ENCODE data around the gene ZEB2.

ZEB2 gene

DNA sequence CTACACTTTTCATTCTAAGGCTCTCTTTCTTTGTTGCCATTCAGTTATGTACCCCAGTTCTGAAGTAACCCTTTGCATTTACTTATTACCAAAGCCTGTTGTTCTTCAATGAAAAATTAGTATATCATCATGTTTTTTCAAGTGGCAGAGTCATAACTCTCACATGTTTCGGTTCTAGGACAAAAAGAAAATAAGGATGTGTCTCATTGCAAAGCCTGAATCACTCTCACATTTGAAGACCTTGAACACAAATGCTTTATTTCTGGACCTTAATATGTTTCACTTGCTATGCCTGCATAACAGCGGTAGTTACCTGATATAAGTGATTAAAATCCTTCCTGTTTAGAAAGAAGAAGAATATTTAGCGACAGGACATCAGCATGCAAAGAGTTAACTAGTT is 49.1 kb downstream of the ZEB2 start:
- no peak for DNase-seq (ENCODE audit: low spot score)

GRCh38 chr2:144470334-144470733 is 49.6 kb downstream of the ZEB2 start:
- DNase-seq (ENCODE audit: low spot score) = no peak

DNA sequence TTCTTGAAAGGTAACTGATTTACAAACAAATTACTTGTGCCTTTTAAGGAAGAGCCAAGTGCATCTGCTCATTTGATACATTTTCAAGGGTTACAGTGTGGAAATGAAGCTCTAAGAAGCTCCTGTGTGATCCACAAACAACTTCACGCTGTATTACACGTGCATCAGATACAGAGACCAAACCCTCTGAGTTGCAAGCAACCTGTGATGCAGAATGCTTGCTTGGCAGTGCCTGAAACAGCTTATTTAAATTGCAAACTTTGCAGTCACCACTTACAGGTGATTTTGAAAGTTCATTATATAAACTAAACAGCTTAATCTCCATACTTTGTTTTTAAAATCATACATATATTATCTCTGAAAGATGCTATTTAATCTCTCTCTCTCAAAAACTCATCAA is 50.1 kb downstream of the ZEB2 start:
- no peak for DNase-seq (ENCODE audit: low spot score)

- no peak for DNase-seq (ENCODE audit: low spot score)
Observed at GRCh38 chr2:144468823-144469595, 50.9 kb downstream of the ZEB2 start.

DNA sequence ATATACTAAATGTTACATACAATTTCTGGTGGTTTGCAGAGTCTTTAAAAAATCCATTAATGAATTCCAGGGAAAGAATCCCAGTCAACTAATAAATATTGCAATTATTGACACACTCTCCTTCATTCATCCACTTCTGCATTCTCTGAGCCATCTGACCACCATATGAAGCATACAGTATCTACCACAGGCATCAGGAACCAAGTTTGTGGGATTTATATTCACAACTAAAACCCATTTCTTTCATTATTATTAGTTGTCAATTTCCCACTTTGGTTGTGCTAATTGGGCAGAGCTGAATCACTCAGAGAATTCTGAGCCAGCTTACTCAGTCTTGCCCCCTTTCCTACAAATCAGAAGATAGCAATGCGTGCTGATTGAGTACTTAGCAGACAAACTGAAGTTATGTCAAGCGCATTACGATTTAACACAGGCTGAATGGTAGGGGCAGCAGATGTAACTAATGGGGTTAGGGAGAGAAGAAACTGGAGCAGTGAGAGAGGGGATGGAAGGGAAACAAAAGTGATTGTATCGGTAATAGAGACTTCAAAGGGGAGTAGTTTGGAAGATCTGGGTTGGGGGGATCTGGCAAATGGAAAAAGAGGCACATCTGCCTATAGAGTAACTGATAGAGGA is 52.3 kb downstream of the ZEB2 start:
- DNase-seq (ENCODE audit: low spot score) = no peak

DNA sequence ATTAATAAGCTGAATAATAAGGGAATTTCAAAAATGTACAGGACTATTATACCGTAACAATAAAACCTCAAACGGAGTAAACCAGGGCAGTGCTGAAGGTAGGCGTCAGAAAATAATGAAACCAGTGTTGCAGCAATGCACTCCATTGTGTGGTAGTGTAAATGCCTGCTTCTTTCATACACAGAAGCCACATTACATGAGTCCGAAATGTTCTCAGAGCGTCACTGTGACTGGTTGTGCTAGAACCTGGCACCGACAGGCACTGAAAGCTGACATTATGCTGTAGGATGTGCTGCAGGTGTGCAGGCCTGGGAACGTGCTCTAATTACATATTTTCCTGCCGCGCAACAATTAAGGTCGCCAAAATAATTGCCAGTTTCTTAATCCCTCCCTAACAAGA is 53.3 kb downstream of the ZEB2 start:
- DNase-seq (ENCODE audit: low spot score) = no peak

- DNase-seq (ENCODE audit: low spot score) = no peak
Observed at GRCh38 chr2:144465749-144466148, 54.2 kb downstream of the ZEB2 start.

- no peak for DNase-seq (ENCODE audit: low spot score)
Observed at GRCh38 chr2:144464730-144465129, 55.2 kb downstream of the ZEB2 start.

- DNase-seq (ENCODE audit: low spot score) = no peak
Observed at GRCh38 chr2:144463266-144463665, 56.7 kb downstream of the ZEB2 start.

DNA sequence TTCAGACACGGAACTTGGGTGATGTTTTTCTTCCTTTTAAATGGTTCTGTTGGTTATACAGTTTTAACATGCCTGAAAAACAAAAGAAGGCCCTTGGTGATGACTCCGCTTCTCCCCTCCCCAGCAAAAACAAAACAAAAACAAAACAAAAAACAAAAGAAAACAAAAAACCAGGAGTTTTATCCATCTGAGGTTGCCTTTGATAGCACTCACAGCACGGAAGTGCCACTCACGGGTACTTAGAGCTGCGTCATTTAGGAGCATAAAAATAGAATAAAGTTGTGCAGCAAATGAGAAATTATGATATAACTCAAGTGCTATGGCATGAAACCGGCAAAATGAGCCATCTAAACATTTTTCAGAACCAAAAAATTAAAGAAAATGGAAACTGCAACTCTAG is 57.7 kb downstream of the ZEB2 start:
- no peak for DNase-seq (ENCODE audit: low spot score)

DNA sequence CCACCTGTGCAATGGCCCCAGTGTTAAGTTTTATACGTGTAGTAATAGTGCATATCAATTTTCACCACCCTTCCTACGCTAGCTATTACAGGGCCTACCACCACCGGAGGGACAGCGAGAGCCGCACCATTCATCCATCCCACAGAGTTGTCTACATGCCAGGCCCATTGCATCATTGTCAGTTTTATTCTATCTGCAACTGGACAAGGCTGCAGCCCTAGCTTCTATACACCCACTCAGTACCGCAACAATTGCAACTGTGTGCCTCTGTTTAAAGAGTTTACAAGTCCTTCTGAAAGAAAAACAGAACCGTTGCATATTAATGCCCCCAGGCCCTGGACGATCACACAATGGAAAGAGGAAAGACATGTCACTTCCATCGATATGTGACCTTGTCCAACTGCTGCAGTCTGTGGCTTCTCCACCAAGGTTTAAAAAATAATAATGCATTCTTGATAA is 58.6 kb downstream of the ZEB2 start:
- DNase-seq (ENCODE audit: low spot score) = no peak

DNA sequence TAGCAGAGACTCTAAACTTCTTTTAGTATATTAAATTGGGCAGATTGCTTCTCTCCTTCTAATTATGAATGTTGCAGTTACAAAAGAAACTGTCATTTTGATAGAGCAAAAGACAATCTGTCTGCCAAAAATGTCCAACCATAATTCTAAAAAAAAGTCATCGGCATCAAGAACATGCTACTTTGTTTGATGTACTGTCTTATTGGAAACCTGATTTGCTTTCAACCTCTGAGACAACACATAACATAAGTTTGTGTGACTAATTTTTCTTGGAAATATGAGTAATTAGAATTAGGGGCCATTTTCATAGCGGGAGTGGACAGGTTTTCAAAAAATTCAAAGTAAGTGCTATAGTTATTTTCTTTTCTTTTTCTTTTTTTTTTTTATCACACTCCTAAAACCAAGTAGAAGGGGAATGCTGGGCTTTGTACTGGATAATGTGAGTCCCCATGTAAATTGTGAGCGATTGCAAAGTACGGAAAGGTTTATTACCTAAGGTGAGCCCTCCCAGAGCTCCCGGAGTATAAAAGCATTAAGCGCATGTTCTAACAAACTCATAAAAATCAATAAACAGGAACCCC is 59.1 kb downstream of the ZEB2 start:
- DNase-seq (ENCODE audit: low spot score) = no peak

DNA sequence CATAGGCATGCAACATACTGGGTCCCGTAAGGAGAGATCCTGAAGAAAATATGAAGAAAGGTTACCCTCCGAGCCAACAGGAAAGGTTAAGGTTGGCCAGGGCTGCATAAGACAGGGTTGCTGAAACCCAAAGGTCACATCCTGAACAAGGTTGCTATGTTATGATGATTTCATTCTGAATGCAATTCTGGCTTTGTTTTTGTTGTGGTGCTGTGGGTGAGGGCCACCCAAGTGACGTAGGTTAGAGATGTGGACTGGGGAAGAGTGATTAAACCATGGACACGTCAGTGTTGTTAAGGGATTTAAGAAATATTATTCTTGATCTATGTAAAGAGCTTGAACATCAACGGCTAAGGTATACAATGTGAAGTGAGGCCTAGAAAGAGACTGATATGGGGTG is 60.0 kb downstream of the ZEB2 start:
- DNase-seq (ENCODE audit: low spot score) = no peak

DNA sequence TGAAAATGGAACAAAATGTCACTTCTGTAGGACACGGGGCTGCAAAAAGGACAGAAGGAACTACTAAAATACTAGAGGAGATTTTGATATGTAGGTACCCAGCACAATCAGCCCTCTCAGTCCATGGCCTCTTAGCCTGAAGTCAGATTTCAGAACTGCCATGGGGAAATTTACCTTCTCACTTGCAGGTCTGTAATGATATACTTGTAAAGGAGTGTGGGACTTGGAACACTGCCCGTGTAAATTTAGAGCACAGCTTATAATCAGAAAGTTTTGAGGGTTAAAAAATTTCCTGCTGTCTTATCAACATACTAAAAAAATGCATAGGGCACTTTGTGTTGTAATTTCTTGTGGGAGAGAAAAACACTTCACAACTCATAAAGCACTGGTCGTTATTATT is 60.6 kb downstream of the ZEB2 start:
- no peak for DNase-seq (ENCODE audit: low spot score)

DNA sequence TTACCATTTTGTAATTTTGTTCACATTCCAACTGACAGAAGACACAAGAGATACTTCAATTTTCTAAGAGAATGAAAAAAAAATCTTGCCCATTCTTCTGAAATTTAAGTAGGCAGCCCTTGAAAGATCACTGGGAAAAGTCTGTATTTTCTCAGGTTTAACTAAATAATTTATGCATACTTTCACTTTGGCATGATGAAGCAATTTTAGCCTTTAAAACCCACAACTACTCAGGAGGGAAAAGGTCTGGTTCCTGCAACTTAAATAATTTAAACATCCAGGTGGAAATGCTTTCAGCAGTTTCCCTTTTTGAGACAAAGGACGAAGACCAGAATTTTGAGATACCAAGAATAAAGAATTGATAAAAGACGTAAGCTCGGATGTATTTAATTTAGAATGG is 61.4 kb downstream of the ZEB2 start:
- DNase-seq (ENCODE audit: low spot score) = no peak

DNA sequence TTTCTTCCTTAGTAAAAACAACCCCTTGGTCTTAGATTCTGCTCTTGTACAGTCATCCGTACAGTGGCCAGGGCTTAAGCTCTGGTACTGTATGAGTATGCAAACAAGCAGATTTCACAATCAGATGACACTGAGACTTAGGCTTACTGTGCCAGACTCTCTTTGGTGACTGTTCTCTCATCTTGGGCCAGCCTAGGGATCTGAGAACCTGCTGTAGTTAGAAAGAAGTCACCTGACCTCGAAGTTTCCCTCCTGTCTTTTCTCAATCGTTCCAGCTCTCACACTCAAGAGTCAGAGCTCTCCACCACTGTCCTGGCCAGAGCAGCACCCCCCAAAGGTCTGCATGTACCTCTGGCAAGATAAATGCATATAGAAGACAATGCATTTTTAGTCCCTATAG is 63.2 kb downstream of the ZEB2 start:
- no peak for DNase-seq (ENCODE audit: low spot score)

DNA sequence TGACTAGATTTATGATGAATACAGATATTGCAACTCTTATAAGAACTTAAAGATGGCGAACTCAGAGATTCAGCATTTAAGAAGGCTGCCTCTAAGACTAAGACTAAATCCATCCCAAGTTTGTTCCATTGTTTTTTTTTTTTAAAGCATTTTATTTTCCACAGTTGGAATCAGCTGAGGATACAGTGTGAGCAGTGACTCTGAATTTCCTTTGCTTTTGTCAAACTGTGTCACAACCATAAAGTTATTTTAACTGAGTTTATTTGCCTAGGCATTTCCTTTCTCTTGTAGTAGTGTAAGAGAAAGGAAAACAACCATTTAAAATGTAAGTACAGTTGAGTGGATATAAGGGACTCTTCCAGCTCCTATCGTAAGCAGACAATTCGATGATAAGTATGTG is 63.9 kb downstream of the ZEB2 start:
- no peak for DNase-seq (ENCODE audit: low spot score)

DNA sequence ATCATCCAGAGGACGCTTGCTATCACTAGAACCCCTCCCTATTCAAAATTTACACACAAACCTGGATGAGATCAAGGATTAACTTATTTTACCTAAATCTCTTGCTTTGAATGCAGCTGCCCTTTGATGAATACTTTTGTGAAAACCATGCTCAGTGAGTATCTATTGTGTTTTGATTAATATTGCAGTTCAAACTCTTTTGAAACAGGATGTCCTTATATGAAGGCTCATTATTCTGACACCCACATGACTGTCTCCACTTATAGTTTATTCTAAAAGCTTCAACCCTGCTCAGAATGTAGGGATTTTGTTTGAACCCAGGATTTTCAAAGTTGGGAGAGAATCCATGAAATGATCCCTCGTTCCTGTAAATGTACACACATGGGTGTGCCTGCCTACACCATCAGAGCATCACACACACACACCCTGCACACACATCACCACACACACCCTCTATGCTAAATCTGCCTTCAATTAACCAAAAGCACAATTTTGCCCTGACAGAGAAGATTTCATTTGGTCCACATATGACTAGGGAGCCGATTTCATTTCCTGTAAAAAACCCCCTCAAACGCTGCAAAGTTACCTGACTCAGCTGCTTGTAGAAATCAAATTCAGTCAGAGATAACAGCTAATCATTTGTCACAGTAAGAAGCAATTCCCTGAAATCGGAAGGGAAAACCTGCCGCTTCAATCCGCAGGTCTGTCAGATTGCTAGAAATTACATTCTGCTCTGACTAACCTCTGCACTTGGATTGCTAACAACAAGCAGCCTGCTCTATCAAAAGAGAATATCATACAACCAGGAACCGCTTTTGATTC is 65.2 kb downstream of the ZEB2 start:
- DNase-seq (ENCODE audit: low spot score) = no peak

DNA sequence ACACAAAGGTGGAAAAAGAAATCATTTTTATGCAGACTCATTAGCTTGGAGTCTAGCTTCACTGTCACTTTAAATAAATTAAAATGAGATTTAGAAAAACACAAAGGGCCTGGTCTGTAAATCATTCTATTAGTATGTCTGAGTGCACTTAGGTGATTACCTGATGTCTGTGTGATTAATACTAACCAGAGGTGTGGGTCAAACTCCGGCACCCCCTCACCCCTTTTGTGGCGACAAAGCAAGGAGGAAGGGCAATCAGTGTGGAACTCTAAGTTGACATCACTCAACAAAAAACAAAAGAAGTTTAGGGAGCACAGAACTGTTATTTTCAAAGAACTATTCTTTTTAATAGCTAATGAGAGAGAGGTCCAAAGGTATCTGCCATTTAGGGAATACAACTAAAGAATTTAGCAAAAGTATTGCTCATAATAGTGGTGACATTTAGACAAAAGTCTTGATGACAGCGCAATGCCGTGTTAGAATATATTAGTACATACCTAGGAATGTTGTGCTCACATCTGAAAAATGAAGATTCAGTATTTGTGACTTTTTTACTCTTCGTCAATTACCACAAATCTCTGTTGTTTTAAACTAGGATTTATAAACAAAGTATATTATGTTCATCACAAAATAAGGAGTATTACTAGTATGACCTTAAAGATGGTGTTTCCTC is 66.3 kb downstream of the ZEB2 start:
- no peak for DNase-seq (ENCODE audit: low spot score)

- no peak for DNase-seq (ENCODE audit: low spot score)
Observed at GRCh38 chr2:144452989-144453336, 67.0 kb downstream of the ZEB2 start.

GRCh38 chr2:144452169-144452988 is 67.5 kb downstream of the ZEB2 start:
- DNase-seq (ENCODE audit: low spot score) = no peak

Measured in SW480 (cell line).